ENCODE measurements around the gene ACTR6.

ACTR6 gene

GRCh38 chr12:100200463-100201181 is at the start of gene ACTR6:
Gene ACTR6, plus strand, starts transcription at chr12:100200815. Its CDS starts 37 bp downstream, at chr12:100200852.
- TF ChIP-seq PKNOX1 (IDR thresholded peaks at IDR 0.05) (no peak), ELF4 (IDR thresholded peaks at IDR 0.05) (peak; percentile 79), FOXK2 (IDR thresholded peaks at IDR 0.05) (peak; percentile 82)
- POLR2A ChIA-PET: interaction anchor here (0.6 to 1.1 kb wide), 5 partner anchors 28 to 141 kb away, joined by 3 read pairs; partner anchors contain the start of genes DEPDC4 and SCYL2
- peak; percentile 91 for DNase-seq (ENCODE audit: extremely low spot score)
- CTCF ChIA-PET: interaction anchor here (1.2 kb wide), 1 partner anchor 46 kb away, joined by 6 read pairs; no protein-coding TSS in a partner anchor

GRCh38 chr12:100151769-100152168 is 48.8 kb upstream of the ACTR6 start:
- DNase-seq (ENCODE audit: extremely low spot score): no peak
- TF ChIP-seq FOXK2 (IDR thresholded peaks at IDR 0.05): no peak
- no peak for TF ChIP-seq BHLHE40 (IDR thresholded peaks at IDR 0.05; ENCODE audit: borderline replicate concordance)
- TF ChIP-seq LEF1 (IDR thresholded peaks at IDR 0.05; ENCODE audit: borderline replicate concordance): no peak
- TF ChIP-seq HDGF (IDR thresholded peaks at IDR 0.05; ENCODE audit: borderline replicate concordance): no peak
- TF ChIP-seq ELF4 (IDR thresholded peaks at IDR 0.05): no peak
- no peak for TF ChIP-seq L3MBTL2 (conservative IDR thresholded peaks at IDR 0.05)
- no peak for TF ChIP-seq CTBP1 (IDR thresholded peaks at IDR 0.05; ENCODE audit: borderline replicate concordance)
- TF ChIP-seq ARNT (IDR thresholded peaks at IDR 0.05): no peak
- TF ChIP-seq FOXA1 (IDR thresholded peaks at IDR 0.05): no peak
- no peak for TF ChIP-seq SUZ12 (IDR thresholded peaks at IDR 0.05)
- CTCF ChIA-PET: interaction anchor here (0.5 kb wide), 1 partner anchor 11 kb away, joined by 3 read pairs; no protein-coding TSS in a partner anchor
- POLR2A ChIA-PET: no interaction called here

- DNase-seq (ENCODE audit: extremely low spot score): no peak
- CTCF ChIA-PET: no interaction called here
- no peak for TF ChIP-seq NFRKB (IDR thresholded peaks at IDR 0.05)
- POLR2A ChIA-PET: no interaction called here
Measured at GRCh38 chr12:100153131-100153530, 47.5 kb upstream of the ACTR6 start.

GRCh38 chr12:100154474-100155247 is 46.0 kb upstream of the ACTR6 start:
- ChIA-PET POLR2A (interaction anchor here (1.2 kb wide), 1 partner anchor 11 kb away, joined by 4 read pairs; no protein-coding TSS in a partner anchor), CTCF (interaction anchor here (0.6 to 1.8 kb wide), 14 partner anchors 9 to 1972 kb away, joined by 3 to 17 read pairs (median 3); partner anchors contain the start of gene ACTR6)
- TF ChIP-seq BHLHE40 (IDR thresholded peaks at IDR 0.05; ENCODE audit: borderline replicate concordance) (no peak), ARNT (IDR thresholded peaks at IDR 0.05) (no peak), TARDBP (IDR thresholded peaks at IDR 0.05) (no peak), FOXA1 (IDR thresholded peaks at IDR 0.05) (no peak), HDGF (IDR thresholded peaks at IDR 0.05; ENCODE audit: borderline replicate concordance) (no peak), PKNOX1 (IDR thresholded peaks at IDR 0.05) (no peak), FOXK2 (IDR thresholded peaks at IDR 0.05) (no peak), FOXM1 (IDR thresholded peaks at IDR 0.05; ENCODE audit: borderline replicate concordance) (no peak), NFRKB (IDR thresholded peaks at IDR 0.05) (no peak), CTBP1 (IDR thresholded peaks at IDR 0.05; ENCODE audit: borderline replicate concordance) (no peak), ZNF384 (IDR thresholded peaks at IDR 0.05) (no peak), LEF1 (IDR thresholded peaks at IDR 0.05; ENCODE audit: borderline replicate concordance) (no peak), ELF4 (IDR thresholded peaks at IDR 0.05) (no peak), SP1 (IDR thresholded peaks at IDR 0.05) (no peak)
- peak; percentile 72 for DNase-seq (ENCODE audit: extremely low spot score)

GRCh38 chr12:100156731-100157426 is 43.7 kb upstream of the ACTR6 start:
- POLR2A ChIA-PET: no interaction called here
- TF ChIP-seq SUZ12 (IDR thresholded peaks at IDR 0.05) (no peak), PKNOX1 (IDR thresholded peaks at IDR 0.05) (no peak), SP1 (IDR thresholded peaks at IDR 0.05) (no peak), FOXM1 (IDR thresholded peaks at IDR 0.05; ENCODE audit: borderline replicate concordance) (no peak)
- DNase-seq (ENCODE audit: extremely low spot score): no peak
- CTCF ChIA-PET: interaction anchor here (0.6 to 0.7 kb wide), 2 partner anchors 10 to 17 kb away, joined by 3 read pairs; no protein-coding TSS in a partner anchor

GRCh38 chr12:100157427-100157821 is 43.2 kb upstream of the ACTR6 start:
- CTCF ChIA-PET: interaction anchor here (0.6 to 0.7 kb wide), 2 partner anchors 11 to 17 kb away, joined by 3 read pairs; no protein-coding TSS in a partner anchor
- TF ChIP-seq LEF1 (IDR thresholded peaks at IDR 0.05; ENCODE audit: borderline replicate concordance): no peak
- no peak for TF ChIP-seq CTBP1 (IDR thresholded peaks at IDR 0.05; ENCODE audit: borderline replicate concordance)
- TF ChIP-seq FOXK2 (IDR thresholded peaks at IDR 0.05): no peak
- no peak for TF ChIP-seq PKNOX1 (IDR thresholded peaks at IDR 0.05)
- TF ChIP-seq L3MBTL2 (conservative IDR thresholded peaks at IDR 0.05): no peak
- POLR2A ChIA-PET: interaction anchor here (0.6 kb wide), 1 partner anchor 21 kb away, joined by 3 read pairs; no protein-coding TSS in a partner anchor

More at GRCh38 chr12:100157427-100157821, 43.2 kb upstream of the ACTR6 start:
- DNase-seq (ENCODE audit: extremely low spot score): no peak

Measured in HEK293T (cell line).